ENCODE data around the gene EPHB2. TPM values are rescaled to one million over a fixed set of nuclear protein-coding genes. Genes with fewer than 3 reads are reported as not detected.

EPHB2 gene
- total RNA-seq, 6 experiments from 2014 or later, result 0.24 to 1.8 (median 0.62) TPM

GRCh38 chr1:22775478-22775877, 64.8 kb downstream of the EPHB2 start:
- H3K9me3 ChIP-seq, result no peaks in the 10 kb centered on the region
- intact Hi-C loops (cut with DNase I), result no loop called here
- DNase-seq (no peak), ATAC-seq (no peak)
- no peak overlapping the region for H3K4me3 ChIP-seq
- 50% methylated on average over 4 of the region's 7 CpGs for WGBS (ENCODE audit: insufficient coverage, low coverage, low lambda C conversion rate, missing lambda C conversion rate)
- no peaks in the 10 kb centered on the region for H3K4me1 ChIP-seq
- H3K27ac ChIP-seq, result no peak overlapping the region
- H3K27me3 ChIP-seq, result no peaks in the 10 kb centered on the region
- H3K36me3 ChIP-seq, result no peaks in the 10 kb centered on the region
- TF ChIP-seq CTCF (IDR thresholded peaks at IDR 0.05), result no peak
- TF ChIP-seq POLR2A (IDR thresholded peaks at IDR 0.05), result no peak

GRCh38 chr1:22776035-22776613, 65.5 kb downstream of the EPHB2 start:
- DNase-seq (no peak), ATAC-seq (peak in 1 of 4 donors; percentile 27)
- 34% methylated on average over 10 of the region's 10 CpGs for WGBS (ENCODE audit: insufficient coverage, low coverage, low lambda C conversion rate, missing lambda C conversion rate)
- TF ChIP-seq POLR2A (IDR thresholded peaks at IDR 0.05), result no peak
- TF ChIP-seq CTCF (IDR thresholded peaks at IDR 0.05), result no peak
- H3K4me1 ChIP-seq, result no peaks in the 10 kb centered on the region
- H3K27ac ChIP-seq, result no peak overlapping the region
- H3K36me3 ChIP-seq, result no peaks in the 10 kb centered on the region
- intact Hi-C loops (cut with DNase I), result no loop called here
- H3K27me3 ChIP-seq, result no peaks in the 10 kb centered on the region
- H3K4me3 ChIP-seq, result no peak overlapping the region
- no peaks in the 10 kb centered on the region for H3K9me3 ChIP-seq

GRCh38 chr1:22777388-22778057, 66.9 kb downstream of the EPHB2 start:
- H3K36me3 ChIP-seq, result no peaks in the 10 kb centered on the region
- no peaks in the 10 kb centered on the region for H3K27me3 ChIP-seq
- no peak overlapping the region for H3K4me3 ChIP-seq
- H3K9me3 ChIP-seq, result no peaks in the 10 kb centered on the region
- ATAC-seq (no peak), DNase-seq (no peak)
- intact Hi-C loops (cut with DNase I), result no loop called here
- TF ChIP-seq CTCF (IDR thresholded peaks at IDR 0.05) (no peak), POLR2A (IDR thresholded peaks at IDR 0.05) (no peak)
- no peaks in the 10 kb centered on the region for H3K4me1 ChIP-seq
- H3K27ac ChIP-seq, result no peak overlapping the region
- 28% methylated on average over 3 of the region's 7 CpGs for WGBS (ENCODE audit: insufficient coverage, low coverage, low lambda C conversion rate, missing lambda C conversion rate)

- H3K4me1 ChIP-seq, result no peaks in the 10 kb centered on the region
- no peaks in the 10 kb centered on the region for H3K9me3 ChIP-seq
- no peak overlapping the region for H3K4me3 ChIP-seq
- no CpG with 5 or more reads among the region's 2 CpGs for WGBS (ENCODE audit: insufficient coverage, low coverage, low lambda C conversion rate, missing lambda C conversion rate)
- DNase-seq, result no peak
- TF ChIP-seq CTCF (IDR thresholded peaks at IDR 0.05), result no peak
- TF ChIP-seq POLR2A (IDR thresholded peaks at IDR 0.05), result no peak
- H3K36me3 ChIP-seq, result no peaks in the 10 kb centered on the region
- intact Hi-C loops (cut with DNase I), result no loop called here
- H3K27ac ChIP-seq, result no peak overlapping the region
- H3K27me3 ChIP-seq, result no peaks in the 10 kb centered on the region
- no peak for ATAC-seq
These were observed 67.8 kb downstream of the EPHB2 start for GRCh38 chr1:22778408-22778807.
